Adipocyte (in vitro differentiated cells): ENCODE results near the gene PRG2.

Experiments used
- DNase-seq: peaks from one replicate; pipeline ENCODE4 v3.0.0-alpha.2; 2015; ENCODE audit warnings: low read depth
- H3K27me3 ChIP-seq: replicated peaks from 2 replicates; pipeline ENCODE4 v1.7.0; 2013; ENCODE audit warnings: mild to moderate bottlenecking, low read length, moderate library complexity; ENCODE audit not compliant: control insufficient read depth, insufficient read depth
- H3K36me3 ChIP-seq: 2 replicates; pipeline ENCODE4 v1.7.0; 2013; ENCODE audit warnings: low read length, mild to moderate bottlenecking, moderate library complexity; ENCODE audit not compliant: control insufficient read depth, insufficient read depth, severe bottlenecking
- H3K4me1 ChIP-seq: 2 replicates; pipeline ENCODE4 v1.7.0; 2013; ENCODE audit warnings: mild to moderate bottlenecking, low read length, moderate library complexity; ENCODE audit not compliant: control insufficient read depth, insufficient read depth
- H3K4me3 ChIP-seq: 2 replicates; pipeline ENCODE4 v1.7.0; 2013; ENCODE audit warnings: mild to moderate bottlenecking, low read length, moderate library complexity
- H3K9ac ChIP-seq: 2 replicates; pipeline ENCODE4 v1.7.0; 2013; ENCODE audit warnings: mild to moderate bottlenecking, low read length, moderate library complexity
- H3K9me3 ChIP-seq: 2 replicates; pipeline ENCODE4 v1.7.0; 2013; ENCODE audit warnings: mild to moderate bottlenecking, low read length, moderate library complexity; ENCODE audit not compliant: control insufficient read depth

PRG2 gene

GRCh38 chr11:57353446-57353845 lies 37.0 kb downstream of the PRG2 start:
- H3K36me3 ChIP-seq: no peaks in the 10 kb centered on the region

DNA sequence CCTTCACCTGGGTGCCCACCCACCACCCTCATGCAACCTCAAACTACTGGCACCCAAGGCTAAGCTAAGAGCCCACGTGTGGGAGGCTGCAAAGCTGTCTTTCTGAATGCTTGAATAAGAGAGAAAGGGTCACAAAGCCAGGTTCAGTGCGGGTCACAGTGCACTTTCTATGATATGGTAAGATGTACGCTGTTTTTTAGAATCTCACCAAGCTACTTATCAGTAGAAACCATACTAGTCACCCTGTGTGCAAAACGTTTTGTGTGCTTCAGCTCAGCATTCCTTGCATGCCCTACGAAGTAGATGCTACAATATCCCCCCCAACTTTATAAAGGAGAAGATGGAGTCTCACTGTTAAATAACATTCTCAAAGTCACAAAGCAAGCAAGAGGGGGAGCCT lies 37.4 kb downstream of the PRG2 start:
- Histone ChIP-seq H3K36me3 (no peaks in the 10 kb centered on the region), H3K4me1 (peaks cover 5% of the 10 kb centered on the region), H3K4me3 (no peak overlapping the region), H3K9me3 (peaks cover 11% of the 10 kb centered on the region), H3K27me3 (no peaks in the 10 kb centered on the region), H3K9ac (no peak overlapping the region)
- no peak for DNase-seq

More at GRCh38 chr11:57353446-57353845, 37.0 kb downstream of the PRG2 start:
- Histone ChIP-seq H3K9ac (no peak overlapping the region), H3K27me3 (no peaks in the 10 kb centered on the region), H3K4me3 (no peak overlapping the region), H3K9me3 (peaks cover 11% of the 10 kb centered on the region), H3K4me1 (peaks cover 7% of the 10 kb centered on the region)
- DNase-seq: no peak

- no peaks in the 10 kb centered on the region for H3K36me3 ChIP-seq
- H3K4me1 ChIP-seq: no peaks in the 10 kb centered on the region
- peak; percentile 70 for DNase-seq
- H3K27me3 ChIP-seq: no peaks in the 10 kb centered on the region
- no peak overlapping the region for H3K4me3 ChIP-seq
- peaks cover 11% of the 10 kb centered on the region for H3K9me3 ChIP-seq
- H3K9ac ChIP-seq: no peak overlapping the region
These were observed 40.8 kb downstream of the PRG2 start for GRCh38 chr11:57349491-57350274.

DNA sequence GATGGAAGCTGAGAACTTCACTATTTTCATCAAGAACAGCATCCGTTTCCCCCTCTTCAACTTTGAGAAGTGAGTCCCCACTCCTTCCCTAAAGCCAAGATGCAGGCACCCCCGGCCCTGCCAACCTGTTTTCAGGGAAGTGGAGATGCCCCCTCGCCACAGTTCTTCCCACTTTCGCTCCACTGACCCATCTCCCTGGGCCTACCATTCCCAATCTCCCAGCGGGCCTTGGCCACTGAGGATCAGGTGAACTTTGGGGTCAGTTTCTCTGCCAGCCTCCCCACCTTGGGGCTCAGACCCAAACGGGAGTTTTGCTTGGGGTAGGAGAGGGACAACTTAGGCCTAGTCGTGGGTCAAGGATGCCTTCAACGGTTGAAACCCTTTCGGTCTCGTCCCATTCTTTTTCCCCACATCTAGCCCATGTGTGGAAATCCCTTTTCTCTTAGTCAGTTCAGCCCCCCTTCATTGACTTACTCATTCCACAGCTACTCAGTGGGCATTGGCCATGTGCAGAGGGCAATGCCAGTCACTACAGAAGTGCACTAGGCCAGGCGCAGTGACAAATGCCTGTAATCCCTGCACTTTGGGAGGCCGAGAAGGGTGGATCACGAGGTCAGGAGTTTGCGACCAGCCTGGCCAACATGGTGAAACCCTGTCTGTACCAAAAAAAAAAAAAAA lies 41.7 kb downstream of the PRG2 start:
- no peaks in the 10 kb centered on the region for H3K27me3 ChIP-seq
- no peaks in the 10 kb centered on the region for H3K4me1 ChIP-seq
- no peak overlapping the region for H3K9ac ChIP-seq
- H3K36me3 ChIP-seq: no peaks in the 10 kb centered on the region
- H3K9me3 ChIP-seq: peaks cover 11% of the 10 kb centered on the region
- no peak for DNase-seq
- H3K4me3 ChIP-seq: no peak overlapping the region

DNA sequence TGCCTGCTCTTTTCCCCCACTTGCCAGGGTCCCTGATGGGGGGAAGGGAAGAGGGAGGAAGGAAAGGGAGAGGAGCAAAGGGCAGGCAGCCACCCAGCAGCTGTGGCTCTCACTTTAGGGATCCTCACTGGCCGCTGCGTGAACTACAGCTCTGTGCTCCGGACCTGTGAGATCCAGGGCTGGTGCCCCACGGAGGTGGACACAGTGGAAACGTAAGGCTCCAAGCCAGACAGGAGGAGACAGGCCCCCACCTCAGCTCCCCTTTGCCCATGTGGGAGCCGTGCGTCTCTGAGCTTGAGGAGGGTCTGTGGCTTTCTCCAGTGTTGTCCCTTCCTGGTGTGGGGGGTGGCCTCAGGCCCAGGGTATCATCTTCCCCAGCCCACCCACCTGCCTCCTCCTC lies 42.4 kb downstream of the PRG2 start:
- Histone ChIP-seq H3K4me3 (no peak overlapping the region), H3K4me1 (no peaks in the 10 kb centered on the region), H3K9me3 (peaks cover 11% of the 10 kb centered on the region), H3K9ac (peak overlapping the region; percentile 8), H3K36me3 (no peaks in the 10 kb centered on the region), H3K27me3 (no peaks in the 10 kb centered on the region)
- no peak for DNase-seq

GRCh38 chr11:57347336-57347735 lies 43.1 kb downstream of the PRG2 start:
- Histone ChIP-seq H3K9me3 (peaks cover 11% of the 10 kb centered on the region), H3K9ac (peak overlapping the region; percentile 8), H3K36me3 (no peaks in the 10 kb centered on the region), H3K27me3 (no peaks in the 10 kb centered on the region), H3K4me3 (no peak overlapping the region), H3K4me1 (no peaks in the 10 kb centered on the region)
- no peak for DNase-seq

DNA sequence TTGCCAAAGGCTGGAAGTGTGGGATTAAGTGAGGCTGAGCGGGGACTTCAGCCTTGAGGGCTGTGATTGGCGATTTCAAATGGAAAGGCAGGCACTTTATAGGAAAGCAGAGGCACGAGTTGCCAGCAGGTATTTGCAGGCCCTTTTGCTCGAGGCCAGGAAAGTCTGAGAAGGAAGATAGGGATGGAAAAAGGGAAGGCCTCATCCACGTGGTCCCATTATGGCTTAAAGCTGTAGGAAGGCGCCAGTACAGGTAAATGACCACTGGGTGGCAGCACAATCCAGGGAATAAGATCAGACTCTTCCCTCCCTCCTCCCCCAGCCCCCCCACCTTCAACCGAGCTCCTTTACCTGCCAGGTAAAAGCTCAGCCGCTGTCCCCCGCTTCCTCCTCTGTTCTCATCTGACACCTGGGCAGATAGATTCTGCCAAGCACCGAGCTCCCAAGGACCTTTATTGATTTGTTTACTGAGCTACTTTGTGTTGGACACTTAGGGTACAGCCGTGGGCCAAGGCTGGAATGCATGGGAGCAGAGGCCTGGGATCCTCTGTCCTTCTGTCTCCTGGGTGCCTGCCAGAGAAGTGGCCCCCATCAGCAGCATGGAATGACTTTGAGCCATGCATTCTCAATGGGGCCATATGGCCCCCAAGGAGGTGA lies 44.8 kb downstream of the PRG2 start:
- Histone ChIP-seq H3K4me1 (no peaks in the 10 kb centered on the region), H3K9ac (peak overlapping the region; percentile 48), H3K36me3 (no peaks in the 10 kb centered on the region), H3K9me3 (no peaks in the 10 kb centered on the region), H3K27me3 (no peaks in the 10 kb centered on the region), H3K4me3 (no peak overlapping the region)
- peak; percentile 90 for DNase-seq

DNA sequence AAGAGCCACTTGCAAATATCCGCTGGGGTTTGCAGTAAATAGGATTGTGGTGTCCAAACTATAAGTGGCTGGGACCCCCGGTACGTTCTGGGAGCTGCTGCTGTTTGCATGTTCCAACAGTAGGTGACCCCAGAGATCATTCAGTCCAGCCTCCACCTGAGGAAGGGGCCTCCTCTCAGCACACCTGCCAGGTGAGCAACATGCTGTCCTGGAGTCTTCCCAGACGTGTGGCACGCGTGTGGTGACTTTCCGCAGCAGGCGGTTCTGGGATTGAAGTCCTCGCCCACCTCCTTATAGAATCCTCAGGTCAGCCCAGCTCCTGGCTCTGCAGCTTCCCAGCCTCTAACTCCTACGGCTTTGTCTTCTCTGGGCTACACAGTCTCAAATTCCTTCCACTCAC lies 45.6 kb downstream of the PRG2 start:
- Histone ChIP-seq H3K4me1 (no peaks in the 10 kb centered on the region), H3K9me3 (no peaks in the 10 kb centered on the region), H3K27me3 (no peaks in the 10 kb centered on the region), H3K36me3 (no peaks in the 10 kb centered on the region), H3K9ac (peak overlapping the region; percentile 48), H3K4me3 (no peak overlapping the region)
- no peak for DNase-seq

DNA sequence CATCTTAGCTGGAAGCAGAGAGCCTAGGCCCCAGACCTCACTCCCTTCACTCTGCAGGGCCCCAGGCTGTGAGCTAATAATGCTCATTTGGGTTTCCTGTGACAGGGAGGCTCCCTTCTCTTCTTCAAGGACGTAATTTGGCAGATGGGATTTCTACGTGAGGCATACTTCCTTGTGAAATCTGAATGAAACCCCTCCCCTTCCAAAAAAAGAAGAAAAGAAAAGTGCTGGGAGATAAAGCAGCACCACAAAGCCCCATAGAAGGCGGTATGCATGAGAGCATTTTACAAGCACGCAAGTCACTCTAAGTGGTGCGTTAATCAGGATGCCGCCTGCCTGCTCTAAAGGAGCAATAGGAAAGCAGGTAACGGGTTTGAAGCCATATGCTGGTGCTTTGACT lies 46.6 kb downstream of the PRG2 start:
- peaks cover 9% of the 10 kb centered on the region for H3K27me3 ChIP-seq
- H3K9ac ChIP-seq: no peak overlapping the region
- H3K4me1 ChIP-seq: no peaks in the 10 kb centered on the region
- no peaks in the 10 kb centered on the region for H3K36me3 ChIP-seq
- DNase-seq: no peak
- H3K4me3 ChIP-seq: no peak overlapping the region
- H3K9me3 ChIP-seq: no peaks in the 10 kb centered on the region

DNA sequence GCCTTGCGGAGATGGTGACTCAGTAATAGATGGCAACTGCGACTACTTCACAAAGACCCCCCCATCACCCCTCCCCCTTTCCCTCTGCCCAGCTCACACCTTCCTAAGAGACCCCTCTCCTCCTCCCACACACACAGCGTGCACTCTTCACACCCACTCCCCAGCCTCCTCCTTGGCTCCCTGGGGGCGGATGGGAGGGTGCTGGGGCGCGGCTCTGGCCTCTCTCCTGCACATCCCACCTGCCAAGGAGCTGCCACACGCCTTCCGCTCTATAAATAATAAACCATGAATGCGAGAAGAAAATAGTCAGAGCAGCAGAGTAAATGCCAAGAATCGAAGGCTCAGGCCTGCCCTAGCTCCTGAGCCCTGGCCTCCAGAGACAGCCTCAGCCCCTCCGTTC lies 47.7 kb downstream of the PRG2 start:
- Histone ChIP-seq H3K4me1 (no peaks in the 10 kb centered on the region), H3K36me3 (no peaks in the 10 kb centered on the region), H3K9ac (no peak overlapping the region), H3K27me3 (peaks cover 19% of the 10 kb centered on the region), H3K4me3 (no peak overlapping the region), H3K9me3 (no peaks in the 10 kb centered on the region)
- no peak for DNase-seq

DNA sequence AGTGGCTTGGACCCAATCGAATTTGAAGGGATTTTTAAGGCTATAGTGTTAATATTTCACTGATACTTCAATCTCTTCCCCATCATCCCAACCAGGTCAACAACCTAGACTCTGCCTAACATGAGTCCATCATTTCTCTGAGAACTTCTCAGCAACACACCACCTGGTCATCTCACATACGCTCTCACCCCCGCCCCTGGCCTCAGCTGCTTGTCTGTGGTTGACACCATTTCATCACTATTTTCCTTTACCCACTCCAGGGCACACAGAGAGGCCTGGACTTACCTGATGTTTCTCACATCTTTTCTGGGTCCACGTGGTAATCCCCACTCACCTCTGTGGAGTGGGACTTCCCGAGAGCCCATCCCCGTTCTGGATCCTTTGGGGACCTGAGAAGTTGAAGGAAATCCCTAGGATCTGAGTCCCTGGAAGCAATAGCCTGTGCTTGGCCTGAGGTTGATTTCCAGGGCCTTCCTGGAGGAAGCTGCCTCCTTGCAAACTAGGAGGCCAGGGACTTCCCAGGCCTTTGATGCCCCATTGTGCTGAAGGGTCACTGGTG lies 49.1 kb downstream of the PRG2 start:
- H3K9ac ChIP-seq: no peak overlapping the region
- no peaks in the 10 kb centered on the region for H3K9me3 ChIP-seq
- peaks cover 3% of the 10 kb centered on the region for H3K4me1 ChIP-seq
- H3K27me3 ChIP-seq: peaks cover 19% of the 10 kb centered on the region
- no peak overlapping the region for H3K4me3 ChIP-seq
- H3K36me3 ChIP-seq: no peaks in the 10 kb centered on the region
- DNase-seq: no peak
